Effector CD8-positive, alpha-beta T cell (primary cell): Measurements from ENCODE around the gene VSTM4.

Source experiments
- DNase-seq: peaks from one replicate; lab custom pipeline; 2025; lab: John Stamatoyannopoulos, UW

The VSTM4 gene

DNA sequence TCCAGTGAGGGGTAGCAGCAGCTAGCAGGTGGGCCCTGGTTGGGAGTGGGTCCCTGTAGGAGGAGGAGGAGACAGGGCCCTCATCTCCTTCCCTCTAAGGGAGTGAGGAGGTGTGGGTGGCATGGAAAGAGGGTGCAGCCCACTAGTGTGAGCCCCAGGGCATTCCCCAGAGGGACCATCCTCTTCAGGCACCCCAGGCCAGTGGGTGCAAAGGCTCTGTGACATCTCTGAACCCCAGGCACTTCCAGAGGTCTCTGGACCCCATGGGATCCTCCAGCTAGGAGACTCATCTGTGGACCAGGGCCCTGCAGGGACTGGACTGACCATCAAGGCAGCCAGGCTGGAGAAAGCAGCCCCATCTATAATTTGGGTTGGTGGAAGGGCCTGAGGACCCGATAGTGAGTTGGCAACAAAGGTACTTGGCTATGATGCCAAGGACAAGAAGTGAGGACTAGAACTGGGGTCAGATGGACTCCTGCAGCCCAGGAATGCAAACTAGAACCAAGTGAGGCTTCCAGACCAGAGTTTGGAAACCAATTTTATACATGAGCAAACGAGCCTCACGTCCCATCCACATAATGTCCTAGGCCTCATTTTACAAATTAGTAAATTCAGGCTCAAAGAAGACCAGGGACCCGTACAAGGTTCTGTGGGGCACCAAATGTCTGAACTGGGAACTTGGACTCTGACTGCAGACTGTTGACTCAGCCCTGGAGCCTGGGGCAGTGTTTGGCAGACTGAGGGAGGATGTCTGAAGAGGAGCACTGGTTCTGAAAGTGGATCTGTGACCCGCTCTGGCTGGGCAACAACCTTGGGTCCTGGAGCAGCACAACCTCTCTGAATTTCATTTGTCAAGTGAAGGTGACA is 1.4 kb upstream of the VSTM4 start:
- no peak for DNase-seq

DNA sequence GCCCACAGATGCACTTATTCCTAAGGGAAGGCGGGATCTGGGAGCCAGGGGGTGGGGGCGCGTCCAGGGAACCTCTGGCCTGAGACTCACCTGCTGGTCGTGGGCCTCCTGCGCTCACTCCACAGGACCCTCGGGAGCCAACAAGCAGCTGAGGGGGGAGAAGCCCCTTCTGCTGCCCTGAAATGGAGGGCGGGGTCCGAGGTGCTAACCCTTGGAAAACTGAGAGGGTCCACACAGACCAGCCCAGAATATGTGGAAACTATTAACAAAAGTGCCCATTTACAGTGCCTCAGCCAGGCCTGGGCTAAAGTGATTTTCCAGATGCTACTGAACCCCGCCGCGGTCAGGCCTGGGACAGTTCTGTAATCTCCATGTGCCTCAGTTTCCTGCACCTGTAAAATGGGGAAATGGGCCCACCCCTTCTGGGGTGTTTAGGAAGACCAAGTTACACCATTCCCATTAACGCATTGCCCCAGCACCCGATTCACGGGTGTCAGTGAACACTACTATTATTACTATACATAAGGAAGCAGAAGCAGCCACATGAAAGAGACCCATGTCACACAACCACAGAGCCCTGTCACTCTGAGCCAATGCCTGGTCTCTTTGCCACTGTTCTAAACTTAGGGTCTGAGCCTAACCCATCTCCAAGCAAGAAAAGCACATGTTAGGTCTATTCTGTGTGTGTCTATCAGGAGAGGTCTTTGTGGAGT is 630 bp upstream of the VSTM4 start:
- no peak for DNase-seq

DNA sequence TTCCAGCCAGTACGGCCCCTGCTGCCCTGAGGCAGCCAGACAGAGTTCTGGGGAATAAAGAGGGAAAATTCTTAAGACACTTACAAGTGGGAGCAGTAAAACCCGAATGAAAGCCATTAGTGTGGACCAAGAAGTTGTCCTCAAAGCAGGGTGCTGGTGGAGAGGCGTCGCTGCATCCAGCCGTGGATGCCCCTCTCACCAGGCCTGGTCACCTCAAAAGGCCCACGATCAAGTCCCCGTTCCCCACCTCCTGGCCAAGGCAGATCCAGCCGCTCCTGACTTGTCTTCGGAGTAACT is 656 bp downstream of the VSTM4 start:
- no peak for DNase-seq

DNA sequence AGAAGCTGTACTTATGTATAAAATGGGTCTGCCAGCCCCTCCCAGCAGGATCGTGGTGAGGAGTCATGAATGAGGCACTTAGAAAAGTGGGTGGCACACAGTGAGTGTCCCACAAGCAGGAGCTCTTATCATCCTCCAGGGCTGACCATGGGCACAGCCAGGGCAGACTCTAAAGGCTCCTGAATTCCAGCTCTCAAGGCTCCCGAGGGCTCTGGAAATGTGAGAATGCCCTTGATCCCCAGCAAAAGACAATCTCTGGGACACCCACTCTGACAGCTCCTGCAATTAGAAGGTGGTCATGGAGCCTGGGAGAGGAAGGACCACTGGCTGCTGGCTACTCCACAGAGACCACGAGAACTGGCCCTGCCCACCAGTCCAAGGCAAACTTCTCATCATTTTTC is 1.6 kb downstream of the VSTM4 start:
- no peak for DNase-seq

DNA sequence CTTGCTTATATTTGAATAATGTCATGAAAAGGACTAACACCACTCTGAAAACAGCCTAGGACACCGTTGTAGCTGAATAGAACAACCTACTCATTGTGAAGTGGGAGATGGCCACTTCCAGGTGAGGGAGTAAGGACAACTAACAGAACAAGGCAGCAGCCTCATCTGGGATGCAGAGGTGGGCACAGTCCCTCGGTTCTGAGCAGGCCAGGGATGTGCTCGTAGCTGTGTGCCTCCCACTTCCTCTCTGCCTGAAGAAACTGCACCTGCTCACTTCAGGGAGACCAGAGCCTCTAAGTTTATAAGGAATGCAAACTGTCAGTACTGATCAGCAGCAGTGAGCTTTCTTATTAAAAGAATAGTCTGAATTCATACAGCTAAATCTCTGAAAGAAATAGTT is 2.5 kb downstream of the VSTM4 start:
- DNase-seq, result no peak

DNA sequence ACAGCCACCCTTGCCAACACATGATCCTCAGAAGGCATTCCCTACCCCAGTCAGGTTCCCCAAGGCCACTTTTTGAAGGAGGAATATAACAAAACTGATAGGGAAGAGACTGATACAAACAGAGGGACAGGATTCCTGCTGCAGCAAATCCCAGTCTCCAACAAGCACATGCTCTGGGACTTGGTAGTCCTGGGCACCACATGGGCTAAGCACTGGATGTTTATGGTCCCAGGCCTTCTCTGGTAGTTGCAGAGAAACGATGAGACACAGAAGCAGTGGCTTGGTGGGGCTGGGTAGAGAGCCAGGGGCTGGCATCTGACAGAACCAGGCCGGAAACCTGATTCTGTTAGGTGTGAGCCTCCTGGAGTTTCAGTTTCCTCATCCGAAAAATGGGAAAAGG is 3.2 kb downstream of the VSTM4 start:
- no peak for DNase-seq

DNA sequence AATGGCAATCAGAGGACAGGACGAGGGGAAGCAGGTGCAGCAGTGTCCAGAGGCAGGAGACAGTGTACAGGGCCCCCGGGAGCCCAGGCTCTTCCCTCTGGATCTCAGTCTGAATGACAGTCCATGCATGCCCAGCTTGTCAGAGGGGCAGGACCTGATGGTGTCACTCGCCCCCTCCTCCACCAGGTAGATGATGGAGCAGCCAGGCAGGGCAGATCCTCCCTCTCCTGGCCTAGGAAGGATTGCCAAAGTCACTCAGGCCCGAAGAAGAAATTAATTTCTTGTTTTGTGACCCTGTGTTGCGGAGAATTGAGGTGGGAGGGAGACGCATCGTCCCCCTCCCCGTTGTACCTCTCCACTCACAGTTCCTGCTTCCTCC is 4.0 kb downstream of the VSTM4 start:
- DNase-seq, result no peak

DNA sequence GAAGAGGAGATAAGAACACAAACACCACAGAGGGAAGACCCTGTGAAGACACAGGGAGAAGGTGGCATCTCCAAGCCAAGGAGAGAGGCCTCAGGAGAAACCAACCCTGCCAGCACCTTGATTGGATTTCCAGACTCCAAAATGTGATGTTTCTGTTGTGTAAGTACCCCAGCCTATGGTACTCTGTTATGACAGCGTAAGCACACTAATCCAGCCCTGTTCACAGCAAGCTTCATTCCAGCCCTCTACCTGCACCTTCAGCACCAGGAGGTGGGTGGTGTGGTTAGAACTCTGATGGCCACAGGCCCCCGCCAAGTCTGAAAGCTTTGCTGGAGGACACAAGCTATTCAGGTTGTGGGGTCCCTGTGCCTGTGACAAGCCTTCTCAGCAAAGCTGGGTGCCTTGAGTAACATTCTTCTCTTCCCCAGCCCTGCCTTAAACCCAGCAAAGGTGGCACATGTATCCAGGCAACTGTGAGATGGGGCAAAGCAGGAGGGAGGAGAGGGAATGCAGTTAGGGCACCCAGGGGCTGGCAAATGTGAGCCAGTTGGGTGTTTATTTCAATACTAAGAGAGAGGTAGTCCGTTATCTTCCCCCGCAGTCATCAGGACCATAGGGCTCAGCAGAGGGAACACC is 4.5 kb downstream of the VSTM4 start:
- no peak for DNase-seq

DNA sequence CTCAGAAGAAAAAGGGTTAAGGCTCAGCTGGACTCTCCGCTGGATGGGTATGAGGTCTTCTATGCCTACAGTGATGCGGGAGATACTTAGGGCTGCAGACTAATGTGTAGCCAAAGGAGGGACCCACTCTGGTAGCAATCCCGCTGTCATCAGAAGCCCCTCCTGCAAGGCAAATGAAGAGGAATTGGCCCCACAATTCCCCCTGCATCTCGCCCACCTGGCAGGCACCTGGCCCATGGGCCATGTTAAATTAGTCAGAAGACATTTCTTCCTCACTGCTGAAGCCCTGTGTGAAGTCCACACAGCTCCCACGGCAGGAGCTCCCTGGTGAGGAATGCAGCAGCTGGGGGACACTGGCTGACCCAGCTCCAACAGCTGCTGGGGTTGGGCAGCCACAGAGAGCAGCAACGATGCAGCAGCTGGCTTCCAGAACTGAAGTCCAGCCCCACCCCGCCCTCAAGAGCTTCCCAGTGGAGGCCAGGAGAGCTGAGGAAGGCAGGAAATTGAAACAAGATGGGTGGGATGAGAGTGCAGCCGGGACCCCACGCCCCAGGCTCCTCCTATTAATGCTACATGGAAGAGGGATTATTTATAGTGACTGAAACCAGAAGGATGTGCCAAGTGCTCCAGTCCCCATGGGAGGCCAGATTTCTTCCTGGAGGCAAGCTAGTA is 5.5 kb downstream of the VSTM4 start:
- no peak for DNase-seq

DNA sequence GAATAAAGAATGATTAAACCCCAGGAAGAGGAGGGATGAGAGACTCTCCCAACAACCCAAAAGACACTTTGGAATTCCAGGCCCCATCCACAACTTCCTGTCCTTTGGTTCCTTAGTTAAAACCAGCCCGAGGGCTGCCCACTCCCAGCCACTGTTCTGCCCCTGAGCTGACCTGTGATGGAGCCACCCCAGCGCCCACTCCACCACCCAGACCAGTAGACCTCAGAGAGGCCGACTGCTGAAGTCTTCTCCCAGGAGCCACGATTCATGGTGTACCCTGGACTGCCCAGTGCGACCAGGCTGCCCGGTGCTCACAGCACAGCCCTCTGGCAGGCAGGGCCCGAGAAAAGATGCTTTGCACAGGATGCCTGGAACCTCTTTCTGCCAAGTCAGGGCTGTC is 6.7 kb downstream of the VSTM4 start:
- DNase-seq, result no peak

DNA sequence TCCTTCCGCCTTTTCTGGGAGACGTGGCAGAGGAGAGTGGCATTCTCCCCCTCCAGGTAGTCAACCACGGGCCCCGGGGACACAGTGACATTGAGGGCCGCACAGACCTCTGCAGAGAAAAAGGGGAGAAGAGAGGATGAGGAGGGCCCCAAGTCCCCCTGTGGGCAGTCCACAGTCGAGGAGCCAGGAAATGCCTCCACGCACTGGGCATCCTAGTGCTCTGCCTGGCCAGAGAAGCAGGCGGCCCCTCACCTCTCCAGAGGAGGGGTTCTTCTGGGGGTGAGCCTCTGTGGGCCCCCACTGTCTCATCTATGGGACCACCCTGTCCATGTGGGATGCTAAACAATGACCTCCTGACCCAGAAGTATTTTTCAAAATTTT is 7.4 kb downstream of the VSTM4 start:
- DNase-seq, result no peak

DNA sequence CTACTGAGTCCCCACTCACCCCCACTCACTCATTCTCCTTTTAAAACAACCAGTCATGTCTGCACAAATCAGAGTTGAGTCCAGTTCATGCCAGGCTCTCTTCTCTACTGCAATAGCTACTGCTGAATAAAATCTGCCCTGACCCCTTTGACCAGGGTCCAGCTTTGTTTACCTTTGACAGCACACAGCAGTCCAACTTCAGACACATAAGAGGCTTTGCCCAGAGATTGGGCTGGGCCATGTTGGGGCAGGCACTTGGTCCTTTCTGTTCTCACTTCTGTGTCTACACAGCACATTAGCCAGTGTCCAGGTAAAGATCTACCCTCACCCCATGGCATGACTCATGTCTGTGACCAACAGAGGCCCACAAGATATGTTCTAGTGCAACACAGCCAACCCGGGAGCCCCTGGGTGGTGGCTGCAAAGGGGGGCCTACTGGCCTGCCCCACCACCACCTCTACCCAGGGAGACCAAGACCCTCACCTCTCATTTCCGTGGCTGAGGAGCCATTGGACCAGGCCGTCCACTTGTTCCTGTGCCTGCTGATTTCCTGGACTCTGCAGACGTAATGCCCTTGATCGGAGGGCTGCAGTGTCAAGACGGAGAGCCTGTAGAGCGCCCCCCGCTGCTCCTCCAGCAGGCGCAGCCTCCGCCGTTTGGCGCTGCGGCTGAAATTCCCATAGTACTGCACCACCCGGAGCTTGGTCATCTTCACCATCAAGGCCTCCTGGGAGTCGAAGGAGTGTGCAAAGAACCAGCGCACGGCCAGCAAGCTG is 8.0 kb downstream of the VSTM4 start:
- no peak for DNase-seq

DNA sequence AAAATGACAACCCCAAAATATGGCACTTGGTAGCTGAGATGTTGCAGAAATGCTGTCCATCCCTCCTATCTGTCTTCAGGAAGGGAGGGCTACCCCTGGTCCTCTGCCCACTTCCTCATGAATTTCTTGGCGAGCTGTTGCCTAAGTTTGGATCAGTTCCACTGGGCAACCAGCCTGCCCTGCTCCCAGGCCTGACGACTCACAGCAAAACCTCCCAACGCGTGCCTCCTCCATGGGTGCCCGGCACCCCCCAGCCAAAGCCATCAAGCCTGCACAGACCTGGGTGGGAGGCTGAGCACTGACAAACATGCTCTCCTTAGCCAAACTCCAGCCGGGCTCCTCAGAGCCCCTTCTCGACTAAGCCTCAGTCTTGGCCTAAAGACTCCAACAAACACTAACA is 8.9 kb downstream of the VSTM4 start:
- DNase-seq, result no peak

DNA sequence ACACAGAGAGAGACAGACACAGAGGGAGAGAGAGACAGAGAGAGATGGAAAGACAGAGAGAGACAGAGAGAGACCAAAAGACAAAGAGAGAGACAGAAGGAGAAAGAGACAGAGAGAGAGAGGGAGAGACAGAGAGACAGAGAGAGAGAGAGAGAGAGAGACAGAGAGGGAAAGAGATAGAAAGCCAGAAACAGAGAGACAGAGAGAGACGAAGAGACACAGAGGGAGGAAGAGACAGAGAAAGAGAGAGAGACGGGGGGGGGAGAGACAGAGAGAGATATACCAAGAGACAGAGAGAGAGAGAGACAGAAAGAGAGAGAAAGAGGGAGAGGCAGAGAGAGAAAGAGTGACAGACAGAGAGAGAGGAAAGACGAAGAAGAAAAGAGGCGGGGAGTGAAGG is 10.2 kb downstream of the VSTM4 start:
- DNase-seq, result no peak

DNA sequence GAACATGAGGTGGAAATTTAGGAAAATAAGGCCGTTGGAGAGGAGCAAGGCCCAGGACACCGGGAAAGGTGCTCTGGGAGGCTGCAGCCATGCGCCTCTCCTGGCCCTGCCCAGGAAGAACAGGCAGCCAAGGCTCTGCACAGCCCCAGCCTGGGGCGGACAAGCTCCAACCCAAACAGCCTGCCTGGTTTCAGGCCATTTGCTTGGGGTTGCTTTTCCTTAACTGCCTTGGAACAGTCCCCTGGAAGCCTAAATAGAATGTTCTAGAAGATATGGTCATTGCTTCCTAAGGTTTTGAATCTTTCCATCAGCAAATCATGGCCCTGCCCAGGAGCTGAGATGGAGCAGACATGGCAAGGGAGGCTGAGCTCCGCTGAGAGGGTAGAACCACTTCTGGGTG is 11.0 kb downstream of the VSTM4 start:
- no peak for DNase-seq

DNA sequence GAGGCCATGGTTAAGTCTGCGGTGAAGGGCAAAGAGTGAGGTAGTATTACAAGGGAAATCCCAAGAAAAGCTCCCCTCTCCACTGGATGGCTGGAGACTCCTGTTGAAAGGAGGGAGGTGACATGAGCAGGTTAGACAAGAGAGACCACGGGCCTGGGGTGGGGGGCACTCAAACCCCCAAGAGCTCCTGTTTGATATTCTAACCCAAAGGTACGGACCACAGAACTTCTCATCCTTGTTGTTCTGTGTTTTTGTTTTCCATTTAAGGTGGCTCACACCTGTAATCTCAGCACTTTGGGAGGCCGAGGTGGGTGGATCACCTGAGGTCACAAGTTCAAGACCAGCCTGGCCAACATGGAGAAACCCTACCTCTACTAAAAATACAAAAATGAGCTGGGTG is 11.6 kb downstream of the VSTM4 start:
- no peak for DNase-seq

DNA sequence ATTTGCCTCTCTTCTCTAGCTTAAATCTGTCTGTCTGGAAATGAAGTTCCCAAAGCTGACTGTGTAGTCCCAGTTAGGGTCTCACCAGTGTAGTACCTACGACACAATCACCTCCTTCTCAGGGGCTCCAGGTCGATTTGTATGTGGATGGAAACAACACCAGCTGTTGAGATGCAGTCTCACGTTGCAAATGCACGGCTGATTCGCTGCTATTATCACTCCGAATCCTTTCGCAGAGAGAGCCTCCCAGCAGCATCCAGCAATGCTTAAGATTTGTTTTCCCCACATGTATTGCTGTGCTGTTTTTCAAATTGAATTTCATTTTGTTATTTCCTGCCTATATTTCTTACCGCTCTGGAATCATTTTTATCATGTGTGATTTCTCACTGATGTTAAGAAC is 16.3 kb downstream of the VSTM4 start:
- no peak for DNase-seq

DNA sequence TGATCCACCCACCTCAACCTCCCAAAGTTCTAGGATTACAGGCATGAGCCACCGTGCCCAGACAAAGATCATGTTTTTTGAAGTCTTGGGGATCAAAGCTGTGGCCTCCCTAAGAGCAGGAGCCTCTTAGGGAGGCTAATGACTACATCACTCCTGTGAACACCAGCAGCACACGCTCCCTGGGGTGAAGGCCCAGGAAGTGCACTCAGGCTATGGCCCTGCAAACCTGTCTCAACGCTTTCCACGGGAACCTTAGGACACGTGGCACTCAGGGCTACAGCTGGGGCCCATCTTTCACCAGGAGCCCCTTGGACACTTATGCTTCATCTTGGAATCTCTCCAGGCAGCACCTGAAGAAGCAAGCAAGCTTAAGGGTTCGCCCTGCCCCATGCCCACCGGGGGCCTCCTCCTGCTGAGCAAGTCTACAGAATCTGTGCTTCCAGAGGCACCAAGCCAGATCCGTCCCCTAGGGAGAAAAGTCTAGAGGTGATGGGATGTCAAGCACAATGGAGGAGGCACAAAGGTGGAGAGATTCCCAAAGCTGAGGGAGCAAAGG is 18.4 kb downstream of the VSTM4 start:
- no peak for DNase-seq

DNA sequence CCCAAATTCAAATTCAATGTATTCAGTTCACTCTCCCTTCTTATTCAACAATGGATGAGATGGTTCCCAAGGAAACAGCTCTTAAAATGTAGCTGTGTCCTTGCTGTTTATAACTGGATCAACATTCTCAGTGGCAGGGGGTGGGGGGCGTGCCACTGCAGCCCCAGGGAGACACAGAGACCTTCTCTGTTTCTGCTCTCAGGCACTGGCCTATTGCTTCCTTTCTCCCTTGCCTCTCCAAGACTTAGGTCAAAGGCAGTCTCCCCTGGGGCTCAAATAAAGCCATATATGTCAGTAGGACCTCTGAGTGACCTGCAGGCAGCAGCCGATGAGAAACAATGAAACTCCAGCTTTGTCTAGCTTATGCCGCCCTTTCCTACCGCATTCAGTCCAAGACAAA is 20.7 kb downstream of the VSTM4 start:
- no peak for DNase-seq

DNA sequence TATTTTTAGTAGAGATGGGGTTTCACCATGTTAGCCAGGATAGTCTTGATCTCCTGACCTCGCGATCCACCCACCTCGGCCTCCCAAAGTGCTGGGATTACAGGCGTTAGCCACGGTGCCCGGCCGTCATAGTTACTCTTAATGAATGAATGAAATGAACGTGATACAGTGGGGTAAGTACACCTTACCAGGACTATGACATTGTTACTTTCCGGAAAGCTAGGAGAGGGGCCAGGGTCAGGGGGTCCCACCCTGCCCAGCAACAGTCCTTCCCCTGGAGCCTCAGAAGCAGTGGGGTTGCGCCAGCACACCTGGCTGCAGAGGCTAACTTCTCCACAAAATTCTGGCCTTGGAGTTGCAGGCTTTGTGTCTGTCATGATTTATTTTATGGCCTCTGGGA is 21.4 kb downstream of the VSTM4 start:
- no peak for DNase-seq

DNA sequence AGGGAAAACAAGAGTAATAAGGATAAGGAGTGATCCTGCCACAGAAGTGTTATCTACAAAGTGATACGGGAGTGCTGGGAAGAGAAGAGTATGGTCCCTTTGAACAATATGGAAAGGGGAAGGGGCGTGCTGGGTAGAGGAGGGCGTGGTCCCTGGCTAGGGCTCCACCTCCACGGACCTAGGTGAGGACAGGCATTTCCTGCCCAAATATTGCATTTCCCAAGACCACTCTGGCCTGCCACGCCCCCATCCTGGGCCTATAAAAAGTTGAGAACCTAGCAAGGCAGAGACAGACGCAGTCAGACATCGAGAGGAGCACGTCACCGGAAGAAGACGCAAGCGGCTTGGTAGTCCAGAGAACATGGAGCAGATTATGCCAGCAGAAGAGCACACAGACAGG is 22.8 kb downstream of the VSTM4 start:
- no peak for DNase-seq
